PC-3 (cell line): ENCODE measurements around the gene HINT3.

Experiments used
- CTCF ChIP-seq: fragments of 300-600 bp; sonication (generic); conservative IDR thresholded peaks from 2 replicates; pipeline ENCODE4 v1.5.1; 2017; ENCODE audit warnings: antibody characterized with exemption, low read depth, mild to moderate bottlenecking, low read length
- EZH2 ChIP-seq: fragments of 300-600 bp; sonication (generic); IDR thresholded peaks from one replicate; pipeline ENCODE4 v1.6.1; 2017; ENCODE audit warnings: antibody characterized with exemption, mild to moderate bottlenecking, low read length; ENCODE audit not compliant: unreplicated experiment
- EZH2phosphoT487 ChIP-seq: fragments of 300-600 bp; sonication (generic); IDR thresholded peaks from 2 replicates; pipeline ENCODE4 v1.6.1; 2018; ENCODE audit warnings: mild to moderate bottlenecking, antibody characterized with exemption, low read length, borderline replicate concordance

- TF ChIP-seq CTCF (no peak), EZH2 (no peak), EZH2phosphoT487 (no peak)
Measured at GRCh38 chr6:125944434-125944816, 12.1 kb upstream of the HINT3 start.
